H9 (cell line): ENCODE results near the gene PDCD7. TPM values are rescaled to one million over a fixed set of nuclear protein-coding genes. Genes with fewer than 3 reads are reported as not detected.
"Not testable (repeated sequence)": the region's sequence is repeated elsewhere in the genome, so short reads cannot be mapped to it uniquely, and the experiment has no call there.

ENCODE experiments used
- DNase-seq: peaks from one replicate; pipeline ENCODE4 v3.0.0-alpha.2; 2017
- H2AFZ ChIP-seq: one replicate; pipeline ENCODE4 v1.6.1; 2013; ENCODE audit warnings: mild to moderate bottlenecking, low read length, control low read depth, moderate library complexity
- H2AK5ac ChIP-seq: 2 replicates; pipeline ENCODE4 v1.6.1; 2013; ENCODE audit warnings: low read length, control low read depth, mixed read lengths; ENCODE audit not compliant: insufficient read length
- H2BK120ac ChIP-seq: one replicate; pipeline ENCODE4 v1.6.1; 2013; ENCODE audit warnings: low read depth, mild to moderate bottlenecking, low read length, control low read depth, inconsistent platforms; ENCODE audit not compliant: poor library complexity, severe bottlenecking
- H2BK12ac ChIP-seq: 2 replicates; pipeline ENCODE4 v1.6.1; 2013; ENCODE audit warnings: low read length, control low read depth, mixed read lengths, low read depth; ENCODE audit not compliant: insufficient read length
- H2BK15ac ChIP-seq: 2 replicates; pipeline ENCODE4 v1.6.1; 2013; ENCODE audit warnings: low read depth, low read length, control low read depth
- H2BK20ac ChIP-seq: one replicate; pipeline ENCODE4 v1.6.1; 2013; ENCODE audit warnings: low read depth, mild to moderate bottlenecking, low read length, control low read depth, inconsistent platforms; ENCODE audit not compliant: poor library complexity, severe bottlenecking
- H2BK5ac ChIP-seq: 2 replicates; pipeline ENCODE4 v1.6.1; 2013; ENCODE audit warnings: low read length, control low read depth, mixed read lengths; ENCODE audit not compliant: insufficient read length
- H3K14ac ChIP-seq: 2 replicates; pipeline ENCODE4 v1.6.1; 2013; ENCODE audit warnings: low read length, control low read depth; ENCODE audit not compliant: insufficient read depth
- H3K18ac ChIP-seq: 2 replicates; pipeline ENCODE4 v1.6.1; 2013; ENCODE audit warnings: low read depth, mild to moderate bottlenecking, mixed read lengths, low read length, control low read depth; ENCODE audit not compliant: insufficient read length
- H3K23ac ChIP-seq: 2 replicates; pipeline ENCODE4 v1.6.1; 2013; ENCODE audit warnings: low read length, control low read depth, mixed read lengths, low read depth; ENCODE audit not compliant: insufficient read length
- H3K23me2 ChIP-seq: 2 replicates; pipeline ENCODE4 v1.6.1; 2013; ENCODE audit warnings: low read depth, mild to moderate bottlenecking, mixed read lengths, low read length, control low read depth; ENCODE audit not compliant: insufficient read length, poor library complexity, severe bottlenecking
- H3K27ac ChIP-seq: 2 replicates; pipeline ENCODE4 v1.5.1; 2013; ENCODE audit warnings: low read length, control low read depth, mixed read lengths, low read depth; ENCODE audit not compliant: insufficient read length
- H3K27me3 ChIP-seq: 2 replicates; pipeline ENCODE4 v1.6.1; 2013; ENCODE audit warnings: low read length, control low read depth, inconsistent platforms; ENCODE audit not compliant: insufficient read depth
- H3K4ac ChIP-seq: 2 replicates; pipeline ENCODE4 v1.6.1; 2013; ENCODE audit warnings: low read depth, mild to moderate bottlenecking, control low read depth, inconsistent platforms, low read length, moderate library complexity
- H3K4me1 ChIP-seq: 2 replicates; pipeline ENCODE4 v1.6.1; 2013; ENCODE audit warnings: low read length, control low read depth, inconsistent platforms; ENCODE audit not compliant: insufficient read depth
- H3K4me2 ChIP-seq: 2 replicates; pipeline ENCODE4 v1.6.1; 2013; ENCODE audit warnings: low read length, control low read depth, mixed read lengths; ENCODE audit not compliant: insufficient read length, insufficient read depth
- H3K56ac ChIP-seq: 2 replicates; pipeline ENCODE4 v1.6.1; 2013; ENCODE audit warnings: low read depth, mild to moderate bottlenecking, mixed read lengths, low read length, control low read depth; ENCODE audit not compliant: insufficient read length
- H3K79me1 ChIP-seq: 2 replicates; pipeline ENCODE4 v1.6.1; 2013; ENCODE audit warnings: low read depth, mild to moderate bottlenecking, moderate library complexity, low read length, control low read depth, inconsistent platforms; ENCODE audit not compliant: insufficient read depth, poor library complexity, severe bottlenecking
- H3K79me2 ChIP-seq: 2 replicates; pipeline ENCODE4 v1.6.1; 2013; ENCODE audit warnings: low read length, control low read depth, inconsistent platforms; ENCODE audit not compliant: insufficient read depth
- H3K9ac ChIP-seq: 2 replicates; pipeline ENCODE4 v1.6.1; 2013; ENCODE audit warnings: low read length, control low read depth, mixed read lengths; ENCODE audit not compliant: insufficient read length; ENCODE audit errors: extremely low read depth
- H3K9me3 ChIP-seq: one replicate; pipeline ENCODE4 v1.6.1; 2013; ENCODE audit warnings: low read depth, low read length, inconsistent platforms; ENCODE audit not compliant: control insufficient read depth
- H3T11ph ChIP-seq: one replicate; pipeline ENCODE4 v1.6.1; 2013; ENCODE audit warnings: mild to moderate bottlenecking, low read length, control low read depth, inconsistent platforms
- H4K20me1 ChIP-seq: one replicate; pipeline ENCODE4 v1.6.1; 2013; ENCODE audit not compliant: control insufficient read depth, insufficient read length, insufficient read depth
- H4K5ac ChIP-seq: 2 replicates; pipeline ENCODE4 v1.6.1; 2013; ENCODE audit warnings: low read depth, mild to moderate bottlenecking, mixed read lengths, low read length, control low read depth; ENCODE audit not compliant: insufficient read length
- H4K8ac ChIP-seq: replicated peaks from 2 replicates; pipeline ENCODE4 v1.6.1; 2013; ENCODE audit warnings: low read length, control low read depth, mixed read lengths, low read depth; ENCODE audit not compliant: insufficient read length
- H4K91ac ChIP-seq: 2 replicates; pipeline ENCODE4 v1.6.1; 2013; ENCODE audit warnings: low read depth, mild to moderate bottlenecking, moderate library complexity, mixed read lengths, low read length, control low read depth; ENCODE audit not compliant: insufficient read length
- H3K27ac Mint-ChIP-seq, 3 experiments: 2 replicates in 2 of 3; 3 replicates in 1 of 3; pipeline ENCODE4 v1.8.0; 2020 to 2021; ENCODE audit warnings: mixed read lengths in 3 of 3, mild to moderate bottlenecking in 1 of 3, moderate library complexity in 1 of 3
- H3K27me3 Mint-ChIP-seq: 2 replicates; pipeline ENCODE4 v1.8.0; 2021; ENCODE audit warnings: low read depth, mild to moderate bottlenecking, moderate library complexity, mixed read lengths
- H3K36me3 Mint-ChIP-seq, 3 experiments: 2 replicates in 2 of 3; 3 replicates in 1 of 3; pipeline ENCODE4 v1.8.0; 2020 to 2021; ENCODE audit warnings: low read depth in 3 of 3, mixed read lengths in 3 of 3; ENCODE audit not compliant: insufficient read depth in 1 of 3
- H3K4me1 Mint-ChIP-seq, 2 experiments: 2 replicates each; pipeline ENCODE4 v1.8.0; 2020; ENCODE audit warnings: mixed read lengths in 2 of 2
- H3K4me3 Mint-ChIP-seq, 2 experiments: 2 replicates in 1 of 2; 3 replicates in 1 of 2; pipeline ENCODE4 v1.8.0; 2020 to 2021; ENCODE audit warnings: mild to moderate bottlenecking in 2 of 2, mixed read lengths in 2 of 2, moderate library complexity in 1 of 2
- H3K9me3 Mint-ChIP-seq, 2 experiments: 2 replicates in 1 of 2; 3 replicates in 1 of 2; pipeline ENCODE4 v1.8.0; 2020; ENCODE audit warnings: mild to moderate bottlenecking in 2 of 2, mixed read lengths in 2 of 2, moderate library complexity in 1 of 2
- CTCF ChIP-seq: fragments of 200-600 bp; sonication (generic); conservative IDR thresholded peaks from 3 replicates; pipeline ENCODE4 v1.8.0; 2021; ENCODE audit warnings: antibody characterized with exemption, mild to moderate bottlenecking
- WGBS: extraction: QIAGEN DNeasy Blood & Tissue Kit; methylation state at CpG from one replicate; pipeline ENCODE4 v1.1.7; 2013; ENCODE audit warnings: missing lambda C conversion rate, low lambda C conversion rate, mixed read lengths; ENCODE audit not compliant: insufficient read length; ENCODE audit errors: extremely low coverage; 5-methylcytosine and 5-hydroxymethylcytosine counted together
- total RNA-seq: library from RNA; stranded (reverse); gene quantifications from 2 replicates; pipeline ENCODE4 v1.2.1, GENCODE V29; 2021

Gene PDCD7
- total RNA-seq, 1 experiment from 2014 or later = 35.2 TPM

DNA sequence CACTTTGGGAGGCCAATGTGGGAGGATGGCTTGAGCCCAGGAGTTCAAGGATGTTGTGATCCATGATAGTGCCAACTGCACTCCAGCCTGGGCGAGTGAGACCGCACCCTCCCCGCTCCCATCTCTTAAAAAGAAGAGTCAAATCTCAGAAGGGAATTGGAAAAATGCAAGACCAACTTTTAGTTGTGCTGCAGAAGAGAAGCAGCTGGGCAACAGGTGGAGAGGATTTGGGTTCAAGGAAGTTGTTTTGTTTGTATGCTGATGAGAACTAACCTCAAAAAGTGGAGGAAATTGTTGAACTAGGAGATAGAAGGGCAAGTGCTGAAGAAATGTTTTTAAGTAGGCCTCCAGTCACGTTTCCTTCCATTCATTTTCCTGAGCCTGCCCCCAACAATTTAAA, 12.8 kb upstream of the PDCD7 start:
- Mint-ChIP-seq H3K4me1 (no peaks in the 10 kb centered on the region), H3K27me3 (no peaks in the 10 kb centered on the region), H3K9me3 (no peaks in the 10 kb centered on the region), H3K27ac (peak overlapping the region in 1 of 3 experiments; percentile 32; a peak in 2 of 7 replicates), H3K36me3 (peaks cover 0 to 15% (median 6%) of the 10 kb centered on the region in 3 experiments; a peak in 5 of 7 replicates), H3K4me3 (no peak overlapping the region)
- no peak overlapping the region for H3K9ac ChIP-seq
- H2AFZ ChIP-seq = no peak overlapping the region
- no peaks in the 10 kb centered on the region for H3K27me3 ChIP-seq
- H2BK20ac ChIP-seq = no peak overlapping the region
- WGBS = no CpG with 5 or more reads among the region's 4 CpGs
- no peak overlapping the region for H4K8ac ChIP-seq
- H4K5ac ChIP-seq = no peak overlapping the region
- no peak overlapping the region for H2AK5ac ChIP-seq
- H3K18ac ChIP-seq = no peak overlapping the region
- H2BK15ac ChIP-seq = no peak overlapping the region
- no peaks in the 10 kb centered on the region for H3K79me2 ChIP-seq
- H2BK12ac ChIP-seq = no peak overlapping the region
- H3K27ac ChIP-seq = no peak overlapping the region
- no peak overlapping the region for H3K23ac ChIP-seq
- DNase-seq = no peak
- no peak overlapping the region for H3K4ac ChIP-seq
- H3K4me2 ChIP-seq = no peak overlapping the region
- no peaks in the 10 kb centered on the region for H3K23me2 ChIP-seq
- H3K14ac ChIP-seq = no peak overlapping the region
- H3K9me3 ChIP-seq = no peaks in the 10 kb centered on the region
- H3K79me1 ChIP-seq = no peaks in the 10 kb centered on the region
- TF ChIP-seq CTCF = no peak
- H3K56ac ChIP-seq = no peak overlapping the region
- H4K91ac ChIP-seq = no peak overlapping the region
- no peaks in the 10 kb centered on the region for H4K20me1 ChIP-seq
- no peak overlapping the region for H2BK120ac ChIP-seq
- H3K4me1 ChIP-seq = no peaks in the 10 kb centered on the region
- H3T11ph ChIP-seq = no peak overlapping the region
- no peak overlapping the region for H2BK5ac ChIP-seq

- H3K27ac ChIP-seq, H4K20me1 ChIP-seq, H3K18ac ChIP-seq, H2AFZ ChIP-seq, H3K27ac Mint-ChIP-seq, H3K79me1 ChIP-seq, H3K14ac ChIP-seq, H3K4me1 ChIP-seq, H3K79me2 ChIP-seq, H3T11ph ChIP-seq, DNase-seq, H3K27me3 ChIP-seq, H2AK5ac ChIP-seq, H3K4me2 ChIP-seq, H2BK15ac ChIP-seq, H3K4me3 Mint-ChIP-seq, H4K5ac ChIP-seq, H2BK20ac ChIP-seq, H3K9ac ChIP-seq, H3K23me2 ChIP-seq, H3K4me1 Mint-ChIP-seq, H2BK5ac ChIP-seq, H2BK120ac ChIP-seq, H4K8ac ChIP-seq, H3K4ac ChIP-seq, H4K91ac ChIP-seq, H3K56ac ChIP-seq, H2BK12ac ChIP-seq, H3K23ac ChIP-seq: not testable (repeated sequence)
- H3K36me3 Mint-ChIP-seq = peaks cover 11 to 28% (median 23%) of the 10 kb centered on the region in 3 experiments
- H3K27me3 Mint-ChIP-seq = peaks cover 11% of the 10 kb centered on the region
- peaks cover 14% of the 10 kb centered on the region for H3K9me3 ChIP-seq
- H3K9me3 Mint-ChIP-seq = peaks cover 43 to 45% of the 10 kb centered on the region in 2 experiments
- no CpG with 5 or more reads among the region's 6 CpGs for WGBS
These were observed 5.0 kb upstream of the PDCD7 start for GRCh38 chr15:65138631-65139030.
